PC-3 (cell line): Measurements from ENCODE around the gene ZNF433. TPM values are rescaled to one million over a fixed set of nuclear protein-coding genes. Genes with fewer than 3 reads are reported as not detected.
A peak's percentile ranks its signal among the peaks of the same experiment; 100 is the strongest.

Experiments used
- ATAC-seq: fragments of 200-7000 bp; cut with Tn5 transposase; 2 replicates; pipeline ENCODE4 v1.9.1; 2020; ENCODE audit warnings: mild to moderate bottlenecking, moderate library complexity
- BruUV-seq: library from RNA; stranded (reverse); fragments of 400-500 nt; replicated peaks from 2 replicates; lab custom pipeline; 2021; lab: Mats Ljungman, UMichigan
- CTCF ChIA-PET: fragments of 300-600 bp; sonication (Branson Sonifier 250); formaldehyde crosslinking; loops from one replicate; lab custom pipeline; 2022; ENCODE audit warnings: antibody characterized with exemption; lab: Charles Lee
- POLR2A ChIA-PET: fragments of 300-600 bp; sonication (Branson Sonifier 250); formaldehyde crosslinking; loops from one replicate; lab custom pipeline; 2022; ENCODE audit warnings: antibody characterized with exemption; ENCODE audit not compliant: unreplicated experiment; lab: Charles Lee
- DNase-seq: peaks from one replicate; pipeline ENCODE4 v3.0.0-alpha.2; 2015
- H2AFZ ChIP-seq: fragments of 300-600 bp; sonication (generic); 2 replicates; pipeline ENCODE4 v1.6.0; 2016; ENCODE audit warnings: antibody characterized with exemption, low read length
- H3F3A ChIP-seq: fragments of 300-600 bp; sonication (generic); one replicate; pipeline ENCODE4 v1.6.0; 2017; ENCODE audit warnings: antibody characterized with exemption, low read length, control low read depth, mild to moderate bottlenecking; ENCODE audit not compliant: unreplicated experiment
- H3K27ac ChIP-seq: fragments of 300-600 bp; sonication (generic); 2 replicates; pipeline ENCODE4 v1.5.1; 2016; ENCODE audit warnings: mild to moderate bottlenecking, low read length
- H3K27me3 ChIP-seq: fragments of 300-600 bp; sonication (generic); 2 replicates; pipeline ENCODE4 v1.6.1; 2016; ENCODE audit warnings: low read length, mixed read lengths
- H3K36me3 ChIP-seq: fragments of 300-600 bp; sonication (generic); 2 replicates; pipeline ENCODE4 v1.6.1; 2016; ENCODE audit warnings: low read depth, mixed run types, low read length, mixed read lengths
- H3K4me1 ChIP-seq: fragments of 300-600 bp; sonication (generic); 2 replicates; pipeline ENCODE4 v1.5.1; 2016; ENCODE audit warnings: low read length; ENCODE audit not compliant: insufficient read depth
- H3K4me2 ChIP-seq: fragments of 300-600 bp; sonication (generic); 2 replicates; pipeline ENCODE4 v1.6.0; 2016; ENCODE audit warnings: low read length
- H3K4me3 ChIP-seq: fragments of 300-600 bp; sonication (generic); 2 replicates; pipeline ENCODE4 v1.5.1; 2016; ENCODE audit warnings: mild to moderate bottlenecking, low read length, mixed read lengths
- H3K79me2 ChIP-seq: fragments of 300-600 bp; sonication (generic); 2 replicates; pipeline ENCODE4 v1.6.1; 2017; ENCODE audit warnings: low read length, mixed read lengths
- H3K9ac ChIP-seq: fragments of 300-600 bp; sonication (generic); 2 replicates; pipeline ENCODE4 v1.6.0; 2016; ENCODE audit warnings: mild to moderate bottlenecking, low read length
- H3K9me2 ChIP-seq: fragments of 300-600 bp; sonication (generic); replicated peaks from 2 replicates; pipeline ENCODE4 v1.6.1; 2016; ENCODE audit warnings: mixed run types, low read length, mixed read lengths
- H3K9me3 ChIP-seq: fragments of 300-600 bp; sonication (generic); 2 replicates; pipeline ENCODE4 v1.6.1; 2016; ENCODE audit warnings: low read length, mixed read lengths
- H4K20me1 ChIP-seq: fragments of 300-600 bp; sonication (generic); 2 replicates; pipeline ENCODE4 v1.6.1; 2016; ENCODE audit warnings: low read length, mixed read lengths
- EZH2 ChIP-seq: fragments of 300-600 bp; sonication (generic); IDR thresholded peaks from one replicate; pipeline ENCODE4 v1.6.1; 2017; ENCODE audit warnings: antibody characterized with exemption, mild to moderate bottlenecking, low read length; ENCODE audit not compliant: unreplicated experiment
- EZH2phosphoT487 ChIP-seq: fragments of 300-600 bp; sonication (generic); IDR thresholded peaks from 2 replicates; pipeline ENCODE4 v1.6.1; 2018; ENCODE audit warnings: mild to moderate bottlenecking, antibody characterized with exemption, low read length, borderline replicate concordance
- intact Hi-C: fragments of 100-400 bp; cut with micrococcal nuclease; formaldehyde crosslinking; loops from 2 replicates; pipeline ENCODE4 v1.9.0; 2023
- total RNA-seq: library from RNA; depleted of rRNA; stranded (reverse); fragments of >200 nt; gene quantifications from 2 replicates; pipeline ENCODE4 v1.2.3, GENCODE V29; 2014
- TF ChIP-seq, protein P1 (sequence below): fragments of 300-600 bp; sonication (generic); conservative IDR thresholded peaks from 2 replicates; pipeline ENCODE4 v1.5.1; 2017; ENCODE audit warnings: antibody characterized with exemption, low read depth, mild to moderate bottlenecking, low read length

Gene ZNF433
- total RNA-seq, 1 experiment from 2014 or later, result 5.4 TPM

DNA sequence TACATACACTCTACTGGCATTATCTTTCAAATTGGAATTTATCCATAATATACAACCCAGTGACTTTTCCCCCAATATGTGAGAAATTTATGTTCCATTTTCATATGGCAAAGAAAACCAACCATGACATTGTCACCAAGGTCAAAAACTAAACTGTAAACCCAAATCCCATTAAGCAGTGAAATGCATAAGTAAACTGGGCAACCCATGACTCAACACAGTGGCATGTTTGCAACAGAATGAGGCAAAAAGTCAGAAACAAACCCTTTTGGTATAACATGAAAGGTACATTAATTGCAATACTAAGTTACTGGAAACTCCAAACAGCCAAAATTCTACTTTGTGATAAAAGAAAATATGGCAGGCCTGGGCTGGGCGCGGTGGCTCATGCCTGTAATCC lies 12.4 kb upstream of the ZNF433 start:
- H3K4me3 ChIP-seq, result no peak overlapping the region
- POLR2A ChIA-PET, result no interaction called here
- H3K9me3 ChIP-seq, result peaks cover 40% of the 10 kb centered on the region
- H4K20me1 ChIP-seq, result no peaks in the 10 kb centered on the region
- ATAC-seq (no peak), DNase-seq (peak; percentile 45)
- H3K9ac ChIP-seq, result no peak overlapping the region
- intact Hi-C loops, result no loop called here
- peaks cover 45% of the 10 kb centered on the region for H3K36me3 ChIP-seq
- H3K4me2 ChIP-seq, result no peak overlapping the region
- H3K27me3 ChIP-seq, result no peaks in the 10 kb centered on the region
- no peak overlapping the region for H3K27ac ChIP-seq
- no peaks in the 10 kb centered on the region for H3F3A ChIP-seq
- H2AFZ ChIP-seq, result no peak overlapping the region
- BruUV-seq, result no TSS peak
- H3K79me2 ChIP-seq, result no peaks in the 10 kb centered on the region
- TF ChIP-seq, protein P1, sequence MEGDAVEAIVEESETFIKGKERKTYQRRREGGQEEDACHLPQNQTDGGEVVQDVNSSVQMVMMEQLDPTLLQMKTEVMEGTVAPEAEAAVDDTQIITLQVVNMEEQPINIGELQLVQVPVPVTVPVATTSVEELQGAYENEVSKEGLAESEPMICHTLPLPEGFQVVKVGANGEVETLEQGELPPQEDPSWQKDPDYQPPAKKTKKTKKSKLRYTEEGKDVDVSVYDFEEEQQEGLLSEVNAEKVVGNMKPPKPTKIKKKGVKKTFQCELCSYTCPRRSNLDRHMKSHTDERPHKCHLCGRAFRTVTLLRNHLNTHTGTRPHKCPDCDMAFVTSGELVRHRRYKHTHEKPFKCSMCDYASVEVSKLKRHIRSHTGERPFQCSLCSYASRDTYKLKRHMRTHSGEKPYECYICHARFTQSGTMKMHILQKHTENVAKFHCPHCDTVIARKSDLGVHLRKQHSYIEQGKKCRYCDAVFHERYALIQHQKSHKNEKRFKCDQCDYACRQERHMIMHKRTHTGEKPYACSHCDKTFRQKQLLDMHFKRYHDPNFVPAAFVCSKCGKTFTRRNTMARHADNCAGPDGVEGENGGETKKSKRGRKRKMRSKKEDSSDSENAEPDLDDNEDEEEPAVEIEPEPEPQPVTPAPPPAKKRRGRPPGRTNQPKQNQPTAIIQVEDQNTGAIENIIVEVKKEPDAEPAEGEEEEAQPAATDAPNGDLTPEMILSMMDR, result no peak
- TF ChIP-seq EZH2phosphoT487, result no peak
- no peak for TF ChIP-seq EZH2
- no peaks in the 10 kb centered on the region for H3K9me2 ChIP-seq
- H3K4me1 ChIP-seq, result 0 out of 2 replicates have a peak, but pooled peaks cover 4% of the 10 kb centered on the region
- CTCF ChIA-PET, result no interaction called here

DNA sequence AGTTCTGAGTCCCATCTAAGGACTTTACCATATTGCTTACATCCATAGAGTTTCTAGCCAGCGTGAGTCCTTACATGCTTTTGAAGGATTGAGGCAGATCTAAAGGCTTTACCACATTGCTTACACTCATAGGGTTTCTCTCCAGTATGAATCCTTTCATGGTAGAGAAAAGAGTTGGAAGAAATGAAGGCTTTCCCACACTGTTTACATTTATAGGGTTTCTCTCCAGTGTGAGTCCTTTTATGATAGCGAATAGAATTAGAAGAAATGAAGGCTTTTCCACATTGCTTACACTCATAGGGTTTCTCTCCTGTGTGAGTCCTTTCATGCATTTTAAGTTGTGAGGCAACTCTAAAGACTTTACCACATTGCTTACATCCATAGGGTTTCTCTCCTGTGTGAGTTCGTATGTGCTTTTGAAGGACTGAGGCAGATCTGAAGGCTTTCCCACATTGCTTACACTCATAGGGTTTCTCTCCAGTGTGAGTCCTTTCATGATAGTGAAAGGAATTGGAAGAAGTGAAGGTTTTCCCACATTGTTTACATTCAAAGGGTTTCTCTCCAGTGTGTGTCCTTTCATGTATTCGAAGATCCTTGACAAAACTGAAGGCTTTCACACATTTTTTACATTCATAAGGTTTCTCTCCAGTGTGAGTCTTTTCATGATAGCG lies 8.4 kb upstream of the ZNF433 start:
- no TSS peak for BruUV-seq
- DNase-seq, result no peak

More for the DNA sequence above, 8.4 kb upstream of the ZNF433 start:
- Histone ChIP-seq H3K27ac (no peak overlapping the region), H2AFZ (no peak overlapping the region), H3K79me2 (no peaks in the 10 kb centered on the region), H3K9ac (no peak overlapping the region), H3F3A (no peaks in the 10 kb centered on the region), H3K9me2 (no peaks in the 10 kb centered on the region), H4K20me1 (no peaks in the 10 kb centered on the region), H3K4me3 (peak overlapping the region; percentile 31; the same call in 1 of the 2 replicates), H3K4me2 (no peak overlapping the region), H3K4me1 (no peaks in the 10 kb centered on the region), H3K36me3 (peaks cover 55% of the 10 kb centered on the region), H3K27me3 (no peaks in the 10 kb centered on the region), H3K9me3 (peaks cover 59% of the 10 kb centered on the region)
- POLR2A ChIA-PET, result no interaction called here
- TF ChIP-seq EZH2, result no peak
- TF ChIP-seq EZH2phosphoT487, result no peak
- TF ChIP-seq, protein P1, result no peak
- no peak for ATAC-seq
- CTCF ChIA-PET, result no interaction called here
- intact Hi-C loops, result no loop called here
